ENCODE results near the gene DHRSX.

The DHRSX gene

GRCh38 chrX:2501559-2502102, 855 bp upstream of the DHRSX start:
- Histone ChIP-seq H3K9ac (no peak overlapping the region), H4K20me1 (ENCODE audit: insufficient read depth) (no peaks in the 10 kb centered on the region), H3K4me1 (ENCODE audit: low read depth, poor library complexity, severe bottlenecking) (peaks cover 6% of the 10 kb centered on the region), H3K27ac (no peak overlapping the region), H3K79me2 (ENCODE audit: insufficient read depth, low read depth) (peaks cover 31% of the 10 kb centered on the region), H3K27me3 (ENCODE audit: insufficient read depth, low read depth) (no peaks in the 10 kb centered on the region), H3K36me3 (ENCODE audit: insufficient read depth) (no peaks in the 10 kb centered on the region), H3K4me2 (no peak overlapping the region), H2AFZ (ENCODE audit: low read depth) (no peak overlapping the region), H3K4me3 (IDR thresholded peaks at IDR 0.05; ENCODE audit: insufficient read depth, low read depth, low read length) (no peak overlapping the region)
- TF ChIP-seq CTCF (conservative IDR thresholded peaks at IDR 0.05; ENCODE audit: low read depth, low read length) = no peak

GRCh38 chrX:2500091-2500802, 529 bp downstream of the DHRSX start:
- Histone ChIP-seq H3K36me3 (ENCODE audit: insufficient read depth) (no peaks in the 10 kb centered on the region), H3K4me3 (IDR thresholded peaks at IDR 0.05; ENCODE audit: insufficient read depth, low read depth, low read length) (no peak overlapping the region), H3K9ac (peak overlapping the region; percentile 78), H3K4me1 (ENCODE audit: low read depth, poor library complexity, severe bottlenecking) (peaks cover 6% of the 10 kb centered on the region), H2AFZ (ENCODE audit: low read depth) (peak overlapping the region; percentile 59), H3K27me3 (ENCODE audit: insufficient read depth, low read depth) (no peaks in the 10 kb centered on the region), H3K27ac (peak overlapping the region; percentile 33), H3K79me2 (ENCODE audit: insufficient read depth, low read depth) (peaks cover 41% of the 10 kb centered on the region), H4K20me1 (ENCODE audit: insufficient read depth) (no peaks in the 10 kb centered on the region), H3K4me2 (peak overlapping the region; percentile 68)
- TF ChIP-seq CTCF (conservative IDR thresholded peaks at IDR 0.05; ENCODE audit: low read depth, low read length) = no peak

- peaks cover 41% of the 10 kb centered on the region for H3K79me2 ChIP-seq (ENCODE audit: insufficient read depth, low read depth)
- H2AFZ ChIP-seq (ENCODE audit: low read depth) = no peak overlapping the region
Measured at GRCh38 chrX:2499507-2499906, 1.3 kb downstream of the DHRSX start.

GRCh38 chrX:2498781-2499302, 1.9 kb downstream of the DHRSX start:
- H3K4me1 ChIP-seq (ENCODE audit: low read depth, poor library complexity, severe bottlenecking) = peaks cover 6% of the 10 kb centered on the region
- no peak overlapping the region for H3K4me2 ChIP-seq
- no peak overlapping the region for H3K27ac ChIP-seq
- H3K9ac ChIP-seq = no peak overlapping the region
- no peak overlapping the region for H2AFZ ChIP-seq (ENCODE audit: low read depth)
- H3K4me3 ChIP-seq (IDR thresholded peaks at IDR 0.05; ENCODE audit: insufficient read depth, low read depth, low read length) = no peak overlapping the region
- no peak for TF ChIP-seq CTCF (conservative IDR thresholded peaks at IDR 0.05; ENCODE audit: low read depth, low read length)
- H4K20me1 ChIP-seq (ENCODE audit: insufficient read depth) = no peaks in the 10 kb centered on the region
- H3K36me3 ChIP-seq (ENCODE audit: insufficient read depth) = no peaks in the 10 kb centered on the region
- peaks cover 41% of the 10 kb centered on the region for H3K79me2 ChIP-seq (ENCODE audit: insufficient read depth, low read depth)
- no peaks in the 10 kb centered on the region for H3K27me3 ChIP-seq (ENCODE audit: insufficient read depth, low read depth)

More at GRCh38 chrX:2499507-2499906, 1.3 kb downstream of the DHRSX start:
- no peak overlapping the region for H3K4me3 ChIP-seq (IDR thresholded peaks at IDR 0.05; ENCODE audit: insufficient read depth, low read depth, low read length)
- no peaks in the 10 kb centered on the region for H3K36me3 ChIP-seq (ENCODE audit: insufficient read depth)
- peak overlapping the region; percentile 78; the same call in 1 of the 2 replicates for H3K9ac ChIP-seq
- no peaks in the 10 kb centered on the region for H4K20me1 ChIP-seq (ENCODE audit: insufficient read depth)
- no peaks in the 10 kb centered on the region for H3K27me3 ChIP-seq (ENCODE audit: insufficient read depth, low read depth)
- H3K4me2 ChIP-seq = peak overlapping the region; percentile 68
- H3K4me1 ChIP-seq (ENCODE audit: low read depth, poor library complexity, severe bottlenecking) = peaks cover 6% of the 10 kb centered on the region
- H3K27ac ChIP-seq = no peak overlapping the region
- no peak for TF ChIP-seq CTCF (conservative IDR thresholded peaks at IDR 0.05; ENCODE audit: low read depth, low read length)
